ENCODE data around the gene USP5.
"Not testable (repeated sequence)": the region's sequence is repeated elsewhere in the genome, so short reads cannot be mapped to it uniquely, and the experiment has no call there.

The USP5 gene

GRCh38 chr12:6905414-6906040 is 53.6 kb downstream of the USP5 start:
- Histone ChIP-seq H3K27ac (ENCODE audit: low read depth, low read length) (no peak overlapping the region), H3K4me3 (ENCODE audit: low read length) (peak overlapping the region; percentile 82), H3K36me3 (ENCODE audit: control insufficient read depth, low read length) (no peaks in the 10 kb centered on the region)

GRCh38 chr12:6908141-6908540 is 56.2 kb downstream of the USP5 start:
- not testable (repeated sequence) for H3K9me3 ChIP-seq (ENCODE audit: control insufficient read depth, insufficient read depth, low read length); H4K20me1 ChIP-seq (ENCODE audit: control insufficient read depth, insufficient read depth, low read depth, low read length); H3K79me2 ChIP-seq (ENCODE audit: control insufficient read depth, low read length); H3K9me2 ChIP-seq (replicated peaks; ENCODE audit: control insufficient read depth, low read length); H3K36me3 ChIP-seq (ENCODE audit: control insufficient read depth, low read length); H3K27ac ChIP-seq (ENCODE audit: low read depth, low read length); H3K4me2 ChIP-seq (ENCODE audit: low read length); H3K4me3 ChIP-seq (ENCODE audit: low read length); H3F3A ChIP-seq (ENCODE audit: control insufficient read depth, insufficient read depth)
- H3K4me1 ChIP-seq (ENCODE audit: control insufficient read depth, low read length) = peaks cover 19% of the 10 kb centered on the region
- peaks cover 18% of the 10 kb centered on the region; the same call in 1 of the 2 replicates for H3K27me3 ChIP-seq (ENCODE audit: control insufficient read depth, low read length)

More at GRCh38 chr12:6905414-6906040, 53.6 kb downstream of the USP5 start:
- no peaks in the 10 kb centered on the region for H3F3A ChIP-seq (ENCODE audit: control insufficient read depth, insufficient read depth)
- peak overlapping the region; percentile 88 for H3K4me2 ChIP-seq (ENCODE audit: low read length)
- peaks cover 19% of the 10 kb centered on the region for H3K4me1 ChIP-seq (ENCODE audit: control insufficient read depth, low read length)
- no peak for TF ChIP-seq EZH2phosphoT487 (IDR thresholded peaks at IDR 0.05; ENCODE audit: borderline replicate concordance, low read length)
- TF ChIP-seq CTCF (IDR thresholded peaks at IDR 0.05; ENCODE audit: low read depth, low read length, poor library complexity, severe bottlenecking) = no peak
- H3K27me3 ChIP-seq (ENCODE audit: control insufficient read depth, low read length) = no peaks in the 10 kb centered on the region
- H3K9me2 ChIP-seq (replicated peaks; ENCODE audit: control insufficient read depth, low read length) = no peaks in the 10 kb centered on the region
- no peaks in the 10 kb centered on the region for H4K20me1 ChIP-seq (ENCODE audit: control insufficient read depth, insufficient read depth, low read depth, low read length)
- H3K9me3 ChIP-seq (ENCODE audit: control insufficient read depth, insufficient read depth, low read length) = no peaks in the 10 kb centered on the region
- H3K79me2 ChIP-seq (ENCODE audit: control insufficient read depth, low read length) = no peaks in the 10 kb centered on the region

- no peak overlapping the region for H3K27ac ChIP-seq (ENCODE audit: low read depth, low read length)
- peaks cover 18% of the 10 kb centered on the region for H3K4me1 ChIP-seq (ENCODE audit: control insufficient read depth, low read length)
- H3K9me2 ChIP-seq (replicated peaks; ENCODE audit: control insufficient read depth, low read length) = no peaks in the 10 kb centered on the region
- no peaks in the 10 kb centered on the region for H4K20me1 ChIP-seq (ENCODE audit: control insufficient read depth, insufficient read depth, low read depth, low read length)
- no peaks in the 10 kb centered on the region for H3K79me2 ChIP-seq (ENCODE audit: control insufficient read depth, low read length)
- no peaks in the 10 kb centered on the region for H3K9me3 ChIP-seq (ENCODE audit: control insufficient read depth, insufficient read depth, low read length)
- TF ChIP-seq EZH2phosphoT487 (IDR thresholded peaks at IDR 0.05; ENCODE audit: borderline replicate concordance, low read length) (no peak), CTCF (IDR thresholded peaks at IDR 0.05; ENCODE audit: low read depth, low read length, poor library complexity, severe bottlenecking) (no peak)
- H3K4me3 ChIP-seq (ENCODE audit: low read length) = no peak overlapping the region
- H3K27me3 ChIP-seq (ENCODE audit: control insufficient read depth, low read length) = peaks cover 30% of the 10 kb centered on the region
- no peaks in the 10 kb centered on the region for H3K36me3 ChIP-seq (ENCODE audit: control insufficient read depth, low read length)
- H3K4me2 ChIP-seq (ENCODE audit: low read length) = no peak overlapping the region
- H3F3A ChIP-seq (ENCODE audit: control insufficient read depth, insufficient read depth) = no peaks in the 10 kb centered on the region
These were observed 57.6 kb downstream of the USP5 start for GRCh38 chr12:6909421-6910145.
